Naive thymus-derived CD4-positive, alpha-beta T cell (primary cell): ENCODE results near the gene SLC7A5. TPM values are rescaled to one million over a fixed set of nuclear protein-coding genes. Genes with fewer than 3 reads are reported as not detected.
"Not testable (repeated sequence)": the region's sequence is repeated elsewhere in the genome, so short reads cannot be mapped to it uniquely, and the experiment has no call there.

Experiments
- ATAC-seq: fragments of 150-1000 bp; cut with Tn5 transposase; 2 replicates; pipeline ENCODE4 v1.10.0; 2021; ENCODE audit warnings: mild to moderate bottlenecking, moderate library complexity
- CTCF ChIA-PET: fragments of 350-600 bp; sonication (Branson Sonifier 250); formaldehyde crosslinking; loops from one replicate; lab custom pipeline; 2021; ENCODE audit warnings: antibody characterized with exemption; lab: Charles Lee
- POLR2A ChIA-PET: fragments of 350-600 bp; sonication (Branson Sonifier 250); formaldehyde crosslinking; loops from one replicate; lab custom pipeline; 2021; ENCODE audit warnings: antibody characterized with exemption, inconsistent platforms; lab: Charles Lee
- DNase-seq, 9 donors: peaks; one replicate each; pipeline versions ENCODE4 v3.0.0 to v3.0.0-alpha.2; 2020 to 2022; ENCODE audit warnings: mixed read lengths in 1 of 9
- H3K27ac ChIP-seq: one replicate; pipeline ENCODE4 v1.7.0; 2013; ENCODE audit warnings: mild to moderate bottlenecking, low read depth, low read length, moderate library complexity
- H3K27me3 ChIP-seq, 2 donors: one replicate each; pipeline ENCODE4 v1.7.0; 2013; ENCODE audit warnings: low read length in 2 of 2, mild to moderate bottlenecking in 2 of 2, moderate library complexity in 2 of 2; ENCODE audit not compliant: control insufficient read depth in 2 of 2, insufficient read depth in 2 of 2
- H3K36me3 ChIP-seq, 3 experiments: 1 replicate in 2 of 3; 2 replicates in 1 of 3; pipeline ENCODE4 v1.7.0; 2013; ENCODE audit warnings: low read length in 3 of 3, mild to moderate bottlenecking in 3 of 3, moderate library complexity in 1 of 3; ENCODE audit not compliant: insufficient read depth in 3 of 3, control insufficient read depth in 2 of 3
- H3K4me1 ChIP-seq, 2 donors: one replicate each; pipeline ENCODE4 v1.7.0; 2013; ENCODE audit warnings: low read length in 2 of 2, mild to moderate bottlenecking in 2 of 2, moderate library complexity in 1 of 2; ENCODE audit not compliant: control insufficient read depth in 2 of 2, insufficient read depth in 2 of 2
- H3K4me3 ChIP-seq: 2 replicates; pipeline ENCODE4 v1.7.0; 2013; ENCODE audit warnings: mild to moderate bottlenecking, low read length
- H3K9me3 ChIP-seq, 3 experiments: 1 replicate in 2 of 3; 2 replicates in 1 of 3; pipeline ENCODE4 v1.7.0; 2013; ENCODE audit warnings: low read length in 3 of 3; ENCODE audit not compliant: control insufficient read depth in 2 of 3
- H3K27ac Mint-ChIP-seq, 9 donors: one replicate each; pipeline ENCODE4 v1.8.0; 2020 to 2022; ENCODE audit warnings: mixed read lengths in 9 of 9, mild to moderate bottlenecking in 8 of 9, moderate library complexity in 5 of 9, inconsistent platforms in 2 of 9
- H3K27me3 Mint-ChIP-seq, 5 donors: one replicate each; pipeline ENCODE4 v1.8.0; 2021 to 2022; ENCODE audit warnings: mixed read lengths in 5 of 5, mild to moderate bottlenecking in 1 of 5
- H3K36me3 Mint-ChIP-seq, 5 donors: one replicate each; pipeline ENCODE4 v1.8.0; 2020 to 2022; ENCODE audit warnings: mixed read lengths in 5 of 5, mild to moderate bottlenecking in 3 of 5, inconsistent platforms in 1 of 5
- H3K4me1 Mint-ChIP-seq, 7 donors: one replicate each; pipeline ENCODE4 v1.8.0; 2020 to 2022; ENCODE audit warnings: mixed read lengths in 7 of 7, mild to moderate bottlenecking in 3 of 7, inconsistent platforms in 1 of 7
- H3K4me3 Mint-ChIP-seq, 10 donors: one replicate each; pipeline ENCODE4 v1.8.0; 2020 to 2022; ENCODE audit warnings: mild to moderate bottlenecking in 10 of 10, mixed read lengths in 10 of 10, moderate library complexity in 6 of 10, inconsistent platforms in 2 of 10
- H3K9me3 Mint-ChIP-seq, 11 donors: one replicate each; pipeline ENCODE4 v1.8.0; 2020 to 2022; ENCODE audit warnings: mixed read lengths in 11 of 11, mild to moderate bottlenecking in 4 of 11, inconsistent platforms in 1 of 11, moderate library complexity in 1 of 11
- intact Hi-C, 2 donors: fragments of 100-400 bp; cut with micrococcal nuclease; formaldehyde crosslinking; loops; one replicate each; pipeline ENCODE4 v1.15.1; 2023
- polyA plus RNA-seq, 2 donors: library from polyadenylated mRNA; unstranded; fragments of 300-500 nt; fragmentation: Illumina TruSeq; gene quantifications; one replicate each; pipeline ENCODE4 v1.2.3, GENCODE V29; 2021
- total RNA-seq, 6 experiments: library from RNA in 5 of 6; stranded (reverse) in 5 of 6; gene quantifications; 1 replicate in 5 of 6; 2 replicates in 1 of 6; pipeline ENCODE4 v1.2.3 and lab custom pipeline; 2021 to 2026

Gene SLC7A5
- total and polyA plus RNA-seq, 7 experiments from 2014 or later, result 3.3 to 113 (median 7.0) TPM

GRCh38 chr16:87865902-87866555 lies 3.3 kb downstream of the SLC7A5 start:
- H3K4me1 ChIP-seq, result peaks cover 17 to 20% of the 10 kb centered on the region in 2 donors

GRCh38 chr16:87864331-87864989 lies 4.8 kb downstream of the SLC7A5 start:
- Mint-ChIP-seq H3K4me3 (peak overlapping the region in 2 of 10 donors; percentile 32 to 82), H3K27ac (peak overlapping the region in 2 of 9 donors; percentile 48 to 96), H3K9me3 (peaks cover 0 to 3% (median 0%) of the 10 kb centered on the region in 11 donors), H3K4me1 (peaks cover 14 to 62% (median 25%) of the 10 kb centered on the region in 7 donors), H3K27me3 (peaks cover 0 to 1% (median 0%) of the 10 kb centered on the region in 5 donors), H3K36me3 (peaks cover 0 to 28% (median 0%) of the 10 kb centered on the region in 5 donors)
- intact Hi-C loops, result loop anchor here (10.0 kb wide), 2 partner anchors 370 to 480 kb away; partner anchors contain the start of genes FBXO31 (in 1 of the 2) and ZCCHC14 (in 1 of the 2)
- DNase-seq (no peak), ATAC-seq (no peak)
- Histone ChIP-seq H3K27ac (no peak overlapping the region), H3K27me3 (no peaks in the 10 kb centered on the region), H3K36me3 (no peaks in the 10 kb centered on the region), H3K4me1 (peaks cover 17 to 21% of the 10 kb centered on the region in 2 donors), H3K4me3 (no peak overlapping the region), H3K9me3 (no peaks in the 10 kb centered on the region)
- CTCF ChIA-PET, result interaction anchor here (1.9 to 2.3 kb wide), 2 partner anchors 15 to 86 kb away, joined by 7 to 18 read pairs; no protein-coding TSS in a partner anchor
- POLR2A ChIA-PET, result no interaction called here

More at GRCh38 chr16:87865902-87866555, 3.3 kb downstream of the SLC7A5 start:
- peak in 3 of 9 donors; percentile 25 to 67 (median 45) for DNase-seq
- Mint-ChIP-seq H3K36me3 (peaks cover 0 to 25% (median 0%) of the 10 kb centered on the region in 5 donors), H3K27ac (peak overlapping the region in 5 of 9 donors; percentile 3 to 96 (median 70)), H3K4me1 (peaks cover 15 to 58% (median 30%) of the 10 kb centered on the region in 7 donors), H3K4me3 (peak overlapping the region; percentile 25 to 97 (median 68))
- not testable (repeated sequence) for H3K27me3 ChIP-seq, H3K9me3 ChIP-seq, H3K36me3 ChIP-seq, ATAC-seq, H3K27ac ChIP-seq, H3K9me3 Mint-ChIP-seq, H3K27me3 Mint-ChIP-seq, H3K4me3 ChIP-seq
- intact Hi-C loops, result loop anchor here (10.0 kb wide), 2 partner anchors 371 to 481 kb away; partner anchors contain the start of genes FBXO31 (in 1 of the 2) and ZCCHC14 (in 1 of the 2)
- ChIA-PET CTCF (interaction anchor here (0.9 to 2.3 kb wide), 6 partner anchors 14 to 87 kb away, joined by 3 to 18 read pairs (median 6); no protein-coding TSS in a partner anchor), POLR2A (interaction anchor here (0.5 to 1.9 kb wide), 5 partner anchors 16 to 101 kb away, joined by 3 to 6 read pairs (median 4); partner anchors contain the start of gene KLHDC4)

GRCh38 chr16:87863327-87863635 lies 6.0 kb downstream of the SLC7A5 start:
- CTCF ChIA-PET, H3K9me3 Mint-ChIP-seq, H3K9me3 ChIP-seq, DNase-seq, POLR2A ChIA-PET, H3K36me3 ChIP-seq, H3K27me3 ChIP-seq, H3K4me3 ChIP-seq, H3K27ac ChIP-seq, H3K27me3 Mint-ChIP-seq, ATAC-seq: not testable (repeated sequence)
- Mint-ChIP-seq H3K27ac (peak overlapping the region in 1 of 9 donors; percentile 49), H3K4me1 (peaks cover 8 to 67% (median 20%) of the 10 kb centered on the region in 7 donors), H3K36me3 (peaks cover 0 to 28% (median 0%) of the 10 kb centered on the region in 5 donors), H3K4me3 (peak overlapping the region in 1 of 10 donors; percentile 47)
- H3K4me1 ChIP-seq, result peaks cover 14 to 18% of the 10 kb centered on the region in 2 donors
- intact Hi-C loops, result loop anchor here (10.0 kb wide), 2 partner anchors 368 to 478 kb away; partner anchors contain the start of genes FBXO31 (in 1 of the 2) and ZCCHC14 (in 1 of the 2)

GRCh38 chr16:87862597-87863326 lies 6.5 kb downstream of the SLC7A5 start:
- POLR2A ChIA-PET, H3K9me3 ChIP-seq, H3K9me3 Mint-ChIP-seq, H3K27me3 Mint-ChIP-seq, CTCF ChIA-PET, H3K27me3 ChIP-seq, H3K4me3 ChIP-seq, DNase-seq, H3K36me3 ChIP-seq, H3K27ac ChIP-seq, ATAC-seq: not testable (repeated sequence)
- Mint-ChIP-seq H3K4me1 (peaks cover 5 to 68% (median 16%) of the 10 kb centered on the region in 7 donors), H3K36me3 (peaks cover 0 to 26% (median 0%) of the 10 kb centered on the region in 5 donors), H3K27ac (peak overlapping the region in 1 of 9 donors; percentile 72), H3K4me3 (peak overlapping the region in 1 of 10 donors; percentile 47)
- intact Hi-C loops, result loop anchor here (10.0 kb wide), 2 partner anchors 368 to 478 kb away; partner anchors contain the start of genes FBXO31 (in 1 of the 2) and ZCCHC14 (in 1 of the 2)
- H3K4me1 ChIP-seq, result peaks cover 9 to 15% of the 10 kb centered on the region in 2 donors

GRCh38 chr16:87861300-87862099 lies 7.8 kb downstream of the SLC7A5 start:
- POLR2A ChIA-PET, H3K27me3 Mint-ChIP-seq, H3K4me3 ChIP-seq, H3K9me3 ChIP-seq, ATAC-seq, H3K36me3 ChIP-seq, H3K9me3 Mint-ChIP-seq, H3K4me3 Mint-ChIP-seq, H3K27ac ChIP-seq, H3K27me3 ChIP-seq, DNase-seq: not testable (repeated sequence)
- CTCF ChIA-PET, result interaction anchor here (0.9 kb wide), 1 partner anchor 48 kb away, joined by 3 read pairs; no protein-coding TSS in a partner anchor
- Mint-ChIP-seq H3K36me3 (peaks cover 0 to 19% (median 0%) of the 10 kb centered on the region in 5 donors), H3K4me1 (peaks cover 9 to 70% (median 16%) of the 10 kb centered on the region in 7 donors), H3K27ac (peak overlapping the region in 1 of 9 donors; percentile 70)
- H3K4me1 ChIP-seq, result peaks cover 0 to 14% of the 10 kb centered on the region in 2 donors
- intact Hi-C loops, result loop anchor here (10.0 kb wide), 2 partner anchors 367 to 477 kb away; partner anchors contain the start of genes FBXO31 (in 1 of the 2) and ZCCHC14 (in 1 of the 2)
